K562 (cell line): ENCODE data around the gene ZCCHC17. TPM values are rescaled to one million over a fixed set of nuclear protein-coding genes. Genes with fewer than 3 reads are reported as not detected.

Source experiments
- ATAC-seq: fragments of 200-7000 bp; cut with Tn5 transposase; 3 replicates; pipeline ENCODE4 v1.9.1; 2020; ENCODE audit warnings: moderate library complexity
- BruUV-seq: library from RNA; stranded (reverse); fragments of 400-500 nt; replicated peaks from 2 replicates; lab custom pipeline; 2021; lab: Mats Ljungman, UMichigan
- CTCF ChIA-PET: fragments of 300-600 bp; formaldehyde crosslinking; extraction: SDS; loops from one replicate; lab custom pipeline; 2021; ENCODE audit warnings: low intra/inter-chr PET ratio; lab: Yijun Ruan, JAX
- POLR2A ChIA-PET: fragments of 300-600, 350-650 bp; sonication (Branson Sonifier 250); formaldehyde crosslinking; extraction: SDS; loops from one replicate; lab custom pipeline; 2021; ENCODE audit warnings: antibody characterized with exemption, inconsistent platforms; lab: Yijun Ruan, JAX
- DNase-seq, 4 experiments: peaks; one replicate each; pipeline versions ENCODE4 v3.0.0 to v3.0.0-alpha.2; 2011 to 2018; ENCODE audit warnings: low spot score in 3 of 4, mixed read lengths in 3 of 4; ENCODE audit errors: extremely low read depth in 1 of 4
- FAIRE-seq: peaks from 2 replicates; lab custom pipeline; 2011; peaks lifted over from hg19 to GRCh38; lab: Jason Lieb, UNC
- H2AFZ ChIP-seq: 2 replicates; pipeline ENCODE4 v1.6.0; 2011; ENCODE audit warnings: low read depth, low read length, control low read depth, inconsistent platforms
- H3K27ac ChIP-seq: fragments of 200-600 bp; 3 replicates; pipeline ENCODE4 v1.8.0; 2011; ENCODE audit warnings: low read depth, mild to moderate bottlenecking, control low read depth, inconsistent platforms, low read length, moderate library complexity, mixed read lengths; ENCODE audit errors: extremely low read depth
- H3K27me3 ChIP-seq, 2 experiments: fragments of 300-600 bp in 1 of 2; 2 replicates in 1 of 2; 3 replicates in 1 of 2; pipeline versions ENCODE4 v1.6.0 to v1.8.0; 2011; ENCODE audit warnings: inconsistent platforms in 2 of 2, low read length in 2 of 2, mild to moderate bottlenecking in 1 of 2, mixed read lengths in 1 of 2, moderate library complexity in 1 of 2; ENCODE audit not compliant: control insufficient read depth in 2 of 2, insufficient read depth in 2 of 2
- H3K36me3 ChIP-seq: fragments of 300-600 bp; 3 replicates; pipeline ENCODE4 v1.8.0; 2011; ENCODE audit warnings: mild to moderate bottlenecking, low read length, inconsistent platforms; ENCODE audit not compliant: control insufficient read depth, insufficient read depth
- H3K4me1 ChIP-seq, 2 experiments: fragments of 200-600 bp in 1 of 2; replicated peaks in 1 of 2; 2 replicates in 1 of 2; 3 replicates in 1 of 2; pipeline versions ENCODE4 v1.5.1 to v1.8.0; 2011; ENCODE audit warnings: inconsistent platforms in 2 of 2, low read length in 2 of 2, mild to moderate bottlenecking in 1 of 2, mixed read lengths in 1 of 2, moderate library complexity in 1 of 2; ENCODE audit not compliant: control insufficient read depth in 2 of 2, insufficient read depth in 2 of 2
- H3K4me2 ChIP-seq: 2 replicates; pipeline ENCODE4 v1.6.1; 2011; ENCODE audit warnings: low read length, control low read depth, inconsistent platforms, mixed read lengths; ENCODE audit not compliant: insufficient read depth
- H3K4me3 ChIP-seq: fragments of 200-600 bp; sonication (generic), shearing (Covaris generic); 2 replicates; pipeline ENCODE4 v1.5.1; 2016; ENCODE audit warnings: control low read depth, inconsistent platforms
- H3K79me2 ChIP-seq: fragments of 200-600 bp; 3 replicates; pipeline ENCODE4 v1.8.0; 2011; ENCODE audit warnings: low read length, inconsistent platforms; ENCODE audit not compliant: control insufficient read depth, insufficient read depth
- H3K9ac ChIP-seq, 2 experiments: 2 replicates each; pipeline versions ENCODE4 v1.6.0 to v1.6.1; 2011; ENCODE audit warnings: low read depth in 2 of 2, low read length in 2 of 2, control low read depth in 1 of 2, inconsistent platforms in 1 of 2, mild to moderate bottlenecking in 1 of 2, mixed read lengths in 1 of 2; ENCODE audit not compliant: insufficient read depth in 1 of 2
- H3K9me1 ChIP-seq: one replicate; pipeline ENCODE4 v1.6.0; 2011; ENCODE audit warnings: inconsistent platforms, mild to moderate bottlenecking, low read length, moderate library complexity; ENCODE audit not compliant: control insufficient read depth, insufficient read depth
- H3K9me3 ChIP-seq: replicated peaks from 2 replicates; pipeline ENCODE4 v1.5.1; 2011; ENCODE audit warnings: low read depth, low read length, inconsistent platforms; ENCODE audit not compliant: control insufficient read depth, insufficient read depth
- H4K20me1 ChIP-seq: replicated peaks from 2 replicates; pipeline ENCODE4 v1.6.1; 2011; ENCODE audit warnings: low read length, inconsistent platforms, mixed read lengths; ENCODE audit not compliant: control insufficient read depth, insufficient read depth
- CBX2 ChIP-seq: fragments of 200-600 bp; sonication (generic); IDR thresholded peaks from one replicate; pipeline ENCODE4 v1.6.1; 2012; ENCODE audit warnings: mild to moderate bottlenecking, low read length, inconsistent platforms; ENCODE audit not compliant: insufficient read depth, poor library complexity, severe bottlenecking
- HINFP ChIP-seq: fragments of 450-650 bp; conservative IDR thresholded peaks from 2 replicates; pipeline ENCODE4 v1.6.1; 2016; ENCODE audit warnings: missing genetic modification characterization, low read depth, mild to moderate bottlenecking, control low read depth, missing compliant biosample characterization
- SIX5 ChIP-seq, 2 experiments: IDR thresholded peaks; 2 replicates each; pipeline ENCODE4 v1.6.1; 2011; ENCODE audit warnings: low read length in 2 of 2, borderline replicate concordance in 1 of 2, low read depth in 1 of 2, mild to moderate bottlenecking in 1 of 2, moderate library complexity in 1 of 2; ENCODE audit not compliant: insufficient read depth in 1 of 2
- TCF7L2 ChIP-seq: fragments of 150-350 bp; IDR thresholded peaks from 2 replicates; pipeline ENCODE4 v1.6.1; 2016; ENCODE audit warnings: low read depth, mild to moderate bottlenecking, low read length, moderate library complexity
- ZNF24 ChIP-seq: fragments of 450-650 bp; IDR thresholded peaks from 2 replicates; pipeline ENCODE4 v1.6.1; 2016
- ZNF57 ChIP-seq: fragments of 450-650 bp; formaldehyde crosslinking; IDR thresholded peaks from 2 replicates; pipeline ENCODE4 v1.4.0; 2020; ENCODE audit warnings: mild to moderate bottlenecking, moderate library complexity
- ZNF586 ChIP-seq: fragments of 450-650 bp; formaldehyde crosslinking; conservative IDR thresholded peaks from 2 replicates; pipeline ENCODE4 v1.4.0; 2020; ENCODE audit warnings: mild to moderate bottlenecking, moderate library complexity
- ZNF76 ChIP-seq: fragments of 250-450 bp; sonication (Bioruptor Pico); IDR thresholded peaks from 2 replicates; pipeline ENCODE4 v1.4.0; 2020; ENCODE audit warnings: mild to moderate bottlenecking, moderate library complexity, borderline replicate concordance
- ZSCAN32 ChIP-seq: fragments of 450-650 bp; formaldehyde crosslinking; IDR thresholded peaks from 2 replicates; pipeline ENCODE4 v1.4.0; 2020; ENCODE audit warnings: mild to moderate bottlenecking, moderate library complexity
- WGBS: fragments of 100-300 bp; shearing (Covaris generic); methylation state at CpG from one replicate; pipeline ENCODE4 v1.1.6; 2016; ENCODE audit warnings: low coverage, mixed read lengths; ENCODE audit not compliant: insufficient coverage; ENCODE audit errors: missing lambda C conversion rate; 5-methylcytosine and 5-hydroxymethylcytosine counted together
- in situ Hi-C: fragments of 300-500 bp; cut with MboI; formaldehyde crosslinking; loops from 4 replicates; pipeline ENCODE4 v1.15.0; 2018; ENCODE audit warnings: inconsistent platforms, mixed read lengths
- intact Hi-C: fragments of 100-400 bp; cut with micrococcal nuclease; formaldehyde crosslinking; loops from 2 replicates; pipeline ENCODE4 v1.14.2; 2022
- polyA plus RNA-seq, 8 experiments: library from polyadenylated mRNA; depleted of rRNA in 4 of 8; stranded (reverse) in 5 of 8; unstranded in 3 of 8; fragments of >200 nt; fragmentation: Nextera tagmentation in 2 of 8; fragmentation: Illumina TruSeq in 1 of 8; extraction: Ambion mirVana in 2 of 8; extraction: Trizol in 1 of 8; gene quantifications; 2 replicates each; pipeline versions ENCODE4 v1.2.1 to v1.2.3, GENCODE V29; 2011 to 2014; ENCODE audit warnings: inconsistent platforms in 1 of 8, missing spikeins in 1 of 8
- total RNA-seq, 7 experiments: library from RNA; depleted of rRNA in 6 of 7; stranded (reverse); fragments of >200 nt in 6 of 7; fragmentation: Illumina TruSeq in 2 of 7; extraction: Trizol in 2 of 7; gene quantifications; 2 replicates each; pipeline versions ENCODE4 v1.2.1 to v1.2.3, GENCODE V29; 2011 to 2021; ENCODE audit warnings: low replicate concordance in 1 of 7

Gene ZCCHC17
- total and polyA plus RNA-seq, 9 of the 15 experiments (the other 6 are each of a cell fraction or from before 2014, with no cell fraction given) = 46.9 to 150 (median 74.7) TPM

DNA sequence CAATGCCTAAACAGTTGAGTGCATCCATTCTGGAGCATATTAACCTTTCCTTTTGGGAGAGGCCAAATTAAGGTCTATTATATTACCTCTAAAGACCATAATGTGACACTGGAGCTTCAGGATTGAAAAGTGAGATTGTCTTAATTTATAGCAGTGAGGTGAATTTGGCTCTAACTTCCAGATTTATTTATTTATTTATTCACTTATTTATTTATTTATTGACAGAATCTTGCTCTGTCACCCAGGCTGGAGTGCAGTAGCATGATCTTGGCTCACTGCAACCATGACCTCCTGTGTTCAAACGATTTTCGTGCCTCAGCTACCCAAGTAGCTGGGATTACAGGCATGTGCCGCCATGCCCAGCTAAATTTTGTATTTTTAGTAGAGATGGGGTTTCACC, 19.1 kb downstream of the ZCCHC17 start:
- POLR2A ChIA-PET = interaction anchor here (0.6 to 1.7 kb wide), 5 partner anchors 11 to 1798 kb away, joined by 3 to 4 read pairs (median 3); no protein-coding TSS in a partner anchor
- no TSS peak for BruUV-seq

More for the DNA sequence above, 19.1 kb downstream of the ZCCHC17 start:
- no peak overlapping the region for H3K27ac ChIP-seq
- no peak for FAIRE-seq
- TF ChIP-seq SIX5 (IDR thresholded peaks at IDR 0.05; ENCODE audit: borderline replicate concordance in 1 of 2, insufficient read depth in 1 of 2, low read depth in 1 of 2, low read length in 2 of 2) (no peak), ZNF76 (CRISPR knock-in tag) (no peak), TCF7L2 (no peak), ZNF24 (no peak), ZSCAN32 (CRISPR knock-in tag) (no peak), CBX2 (no peak), ZNF586 (CRISPR knock-in tag) (no peak), HINFP (tag) (no peak), ZNF57 (CRISPR knock-in tag) (no peak)
- intact Hi-C loops (no loop called here), in situ Hi-C loops (no loop called here)
- no peak overlapping the region for H3K4me3 ChIP-seq
- no peak for DNase-seq
- H3K9ac ChIP-seq = no peak overlapping the region
- no peak for ATAC-seq
- H2AFZ ChIP-seq = no peak overlapping the region
- no peak overlapping the region for H3K4me2 ChIP-seq
- H3K9me3 ChIP-seq = no peaks in the 10 kb centered on the region
- CTCF ChIA-PET = no interaction called here
- no peaks in the 10 kb centered on the region for H3K79me2 ChIP-seq
- H4K20me1 ChIP-seq = no peaks in the 10 kb centered on the region
- no peaks in the 10 kb centered on the region for H3K27me3 ChIP-seq
- H3K4me1 ChIP-seq = no peaks in the 10 kb centered on the region
- peaks cover 84% of the 10 kb centered on the region for H3K36me3 ChIP-seq
- H3K9me1 ChIP-seq = no peaks in the 10 kb centered on the region
- 81% methylated on average over 3 of the region's 3 CpGs for WGBS
